GM18498 (cell line): ENCODE measurements around the gene NOVA2.
A peak's percentile ranks its signal among the peaks of the same experiment; 100 is the strongest.

ENCODE experiments used
- ATAC-seq: cut with Tn5 transposase; IDR thresholded peaks from one replicate; pipeline ENCODE4 v1.9.1; 2021; ENCODE audit warnings: mild to moderate bottlenecking, moderate library complexity; ENCODE audit not compliant: unreplicated experiment

Gene NOVA2

DNA sequence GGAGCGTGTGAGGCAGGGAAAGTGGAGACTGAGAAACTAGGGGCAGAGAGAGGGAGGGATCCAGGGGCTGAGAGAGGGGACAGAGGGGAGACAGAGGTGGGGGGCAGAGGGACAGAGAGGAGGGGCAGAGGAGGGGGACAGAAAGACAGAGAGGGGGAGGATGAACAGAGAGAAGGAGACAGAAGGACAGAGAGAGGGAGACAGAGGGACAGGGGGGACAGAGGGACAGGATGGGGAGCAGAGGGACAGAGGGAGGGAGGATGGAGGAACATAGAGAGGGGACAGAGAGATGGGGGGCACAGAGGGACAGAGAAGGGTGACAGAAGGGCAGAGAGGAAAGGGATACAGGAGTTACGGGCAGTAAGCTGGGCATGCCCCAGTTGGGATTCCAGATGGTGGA, 44.4 kb downstream of the NOVA2 start:
- ATAC-seq: no peak

DNA sequence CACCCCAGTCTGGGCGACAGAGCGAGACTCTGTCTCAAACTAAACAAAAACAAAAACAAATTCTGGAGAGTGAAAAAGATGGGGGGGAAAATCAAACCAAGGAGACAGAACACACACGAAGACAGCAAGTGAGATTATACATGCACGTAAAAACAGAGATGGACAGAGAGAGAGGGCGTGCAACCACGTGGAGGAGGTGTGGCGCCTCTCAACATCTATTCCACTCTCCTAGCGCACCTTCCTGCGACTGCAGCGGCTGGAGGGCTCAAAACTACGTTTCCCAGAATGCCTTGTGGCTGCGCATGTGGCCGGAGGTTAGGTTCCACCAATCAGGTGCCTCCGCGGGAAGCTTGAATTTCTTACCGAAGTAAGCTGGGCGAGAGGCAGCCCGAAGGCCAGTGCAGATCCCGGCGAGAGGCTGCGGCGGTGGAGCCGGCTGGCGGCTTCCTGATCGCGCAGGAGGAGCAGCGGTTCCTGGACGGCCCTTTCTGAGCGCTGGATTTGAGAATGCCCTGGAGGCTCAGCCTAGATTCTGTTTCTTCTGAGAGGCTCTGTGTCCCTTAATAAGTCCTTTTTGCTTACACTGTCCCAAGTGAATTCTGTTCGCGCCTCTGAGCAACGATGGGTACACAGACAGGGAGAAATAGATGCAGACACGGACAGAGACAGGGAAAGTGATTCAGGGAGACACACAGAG, 46.0 kb downstream of the NOVA2 start:
- ATAC-seq: peak; percentile 82

DNA sequence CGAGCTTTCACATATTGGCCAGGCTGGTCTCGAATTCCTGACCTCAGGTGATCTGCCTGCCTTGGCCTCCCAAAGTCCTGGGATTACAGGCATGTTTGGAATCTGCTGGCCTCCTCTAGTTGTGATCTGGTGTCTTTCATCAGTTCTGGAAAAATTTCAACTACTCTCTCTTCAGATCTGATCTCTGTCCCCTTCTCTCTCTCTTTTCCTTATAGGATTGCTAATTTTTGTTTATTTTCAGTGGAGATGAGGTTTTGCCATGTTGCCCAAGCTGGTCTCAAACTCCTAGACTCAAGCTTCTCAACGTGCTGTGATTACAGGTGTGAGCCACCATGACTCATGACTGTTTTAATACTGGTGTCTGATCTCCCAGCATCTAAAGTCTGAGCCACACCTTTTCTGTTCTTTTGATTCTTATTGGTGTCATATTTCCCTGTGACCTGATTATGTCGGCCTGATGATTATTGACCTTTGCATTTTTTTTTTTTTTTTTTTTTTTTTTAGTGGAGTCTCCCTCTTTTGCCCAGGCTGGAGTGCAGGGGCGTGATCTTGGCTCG, 48.7 kb downstream of the NOVA2 start:
- no peak for ATAC-seq

DNA sequence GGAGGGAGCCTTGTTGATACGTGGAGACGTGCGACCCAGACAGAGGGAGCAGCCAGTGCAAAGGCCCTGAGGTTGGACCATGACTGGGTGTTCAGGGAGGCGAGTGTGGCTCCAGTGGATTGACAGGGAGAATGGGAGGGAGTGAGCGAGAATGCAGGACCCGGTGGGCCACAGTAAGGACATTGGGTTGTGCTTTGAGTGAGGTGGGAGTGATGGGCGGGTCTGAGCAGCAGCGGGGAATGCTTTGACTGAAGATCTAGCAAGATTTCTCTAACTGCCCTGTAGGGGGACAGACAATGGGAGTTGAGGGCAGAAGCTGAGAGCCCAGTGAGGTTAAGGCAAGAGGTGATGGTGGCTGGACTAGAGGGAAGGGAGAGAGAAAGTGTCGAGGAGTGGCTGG, 51.4 kb downstream of the NOVA2 start:
- ATAC-seq: no peak

DNA sequence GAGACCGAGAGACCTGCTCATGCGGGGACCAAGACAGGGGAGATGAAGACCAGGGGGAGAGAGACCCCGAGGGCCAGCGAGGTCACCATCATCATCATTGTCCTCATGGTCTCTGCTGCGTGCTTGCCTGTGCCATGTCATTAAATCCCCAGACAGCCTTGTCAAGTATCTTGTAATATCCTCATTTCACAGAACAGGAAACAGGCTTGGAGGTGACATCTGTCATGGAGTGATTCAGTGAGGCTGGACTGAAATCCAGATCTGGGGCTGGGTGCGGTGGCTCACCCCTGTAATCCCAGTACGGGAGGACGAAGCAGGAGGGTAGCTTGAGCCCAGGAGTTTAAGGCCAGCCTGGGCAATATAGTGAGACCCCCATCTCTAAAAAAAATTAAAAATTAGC, 53.2 kb downstream of the NOVA2 start:
- no peak for ATAC-seq

DNA sequence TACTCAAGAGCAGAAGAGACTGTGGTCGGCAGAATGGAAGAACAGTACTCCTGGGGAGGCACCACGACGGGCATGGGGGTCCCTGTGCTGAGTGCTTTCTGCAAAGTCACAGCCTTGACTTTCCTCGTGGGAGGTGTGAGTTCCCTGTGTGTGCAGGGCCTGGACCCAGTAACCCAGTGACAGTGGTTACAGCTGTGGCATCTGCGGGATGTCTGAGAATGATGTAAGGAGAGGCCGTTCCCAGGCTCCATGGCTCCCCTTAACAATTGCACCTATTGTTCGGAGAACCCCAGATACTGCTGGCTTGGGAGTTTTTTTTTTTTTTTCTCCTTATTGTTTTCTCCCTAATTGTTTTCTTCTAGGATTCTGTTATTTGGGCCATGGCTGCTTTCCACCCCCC, 54.0 kb downstream of the NOVA2 start:
- no peak for ATAC-seq

DNA sequence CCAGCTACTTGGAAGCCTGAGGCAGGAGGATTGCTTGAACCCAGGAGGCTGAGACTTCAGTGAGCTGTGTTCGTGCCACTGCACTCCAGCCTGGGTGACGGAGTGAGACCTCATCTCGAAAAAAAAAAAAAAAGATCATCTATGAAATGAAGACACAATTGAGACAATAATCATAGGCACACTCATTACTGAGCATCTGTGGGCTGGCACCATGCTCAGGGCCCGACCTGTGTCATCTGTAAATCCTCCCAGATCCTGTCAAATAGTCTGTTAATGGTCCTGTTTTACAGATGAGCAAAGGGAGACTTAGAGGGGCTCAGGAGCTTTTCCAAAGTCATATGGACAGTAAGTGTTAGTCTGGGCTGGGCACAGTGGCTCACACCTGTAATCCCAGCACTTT, 54.9 kb downstream of the NOVA2 start:
- no peak for ATAC-seq

DNA sequence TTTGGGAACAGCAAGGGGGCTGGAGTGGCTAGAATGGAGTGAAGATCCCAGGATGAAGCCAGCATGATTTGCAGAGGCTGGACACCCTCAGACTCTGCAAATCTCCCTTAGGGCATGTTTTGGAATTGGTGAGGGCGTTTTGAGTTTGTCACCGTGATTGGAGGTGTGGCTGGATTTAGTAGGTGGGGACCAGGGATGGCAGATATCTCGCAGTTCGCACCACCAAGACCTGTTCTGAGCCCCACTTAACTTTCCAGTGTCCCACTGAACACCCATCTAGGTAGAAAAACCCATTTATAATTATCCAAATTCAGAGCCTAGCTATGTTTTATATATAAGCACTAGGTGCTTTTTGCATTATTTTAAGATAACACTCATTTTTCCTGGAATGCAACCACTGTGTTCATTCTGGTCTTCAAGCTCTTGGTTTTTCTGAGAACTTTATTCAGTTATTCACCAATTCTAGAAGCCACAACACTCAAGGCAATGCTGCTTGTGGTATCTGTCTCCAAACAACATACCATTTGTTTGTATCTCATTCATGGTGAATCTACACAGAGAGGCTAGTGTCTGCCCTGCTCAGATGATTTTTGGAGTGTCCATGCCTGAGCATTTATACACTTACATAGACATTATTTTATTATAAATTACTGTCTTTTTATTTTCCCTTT, 56.1 kb downstream of the NOVA2 start:
- no peak for ATAC-seq

DNA sequence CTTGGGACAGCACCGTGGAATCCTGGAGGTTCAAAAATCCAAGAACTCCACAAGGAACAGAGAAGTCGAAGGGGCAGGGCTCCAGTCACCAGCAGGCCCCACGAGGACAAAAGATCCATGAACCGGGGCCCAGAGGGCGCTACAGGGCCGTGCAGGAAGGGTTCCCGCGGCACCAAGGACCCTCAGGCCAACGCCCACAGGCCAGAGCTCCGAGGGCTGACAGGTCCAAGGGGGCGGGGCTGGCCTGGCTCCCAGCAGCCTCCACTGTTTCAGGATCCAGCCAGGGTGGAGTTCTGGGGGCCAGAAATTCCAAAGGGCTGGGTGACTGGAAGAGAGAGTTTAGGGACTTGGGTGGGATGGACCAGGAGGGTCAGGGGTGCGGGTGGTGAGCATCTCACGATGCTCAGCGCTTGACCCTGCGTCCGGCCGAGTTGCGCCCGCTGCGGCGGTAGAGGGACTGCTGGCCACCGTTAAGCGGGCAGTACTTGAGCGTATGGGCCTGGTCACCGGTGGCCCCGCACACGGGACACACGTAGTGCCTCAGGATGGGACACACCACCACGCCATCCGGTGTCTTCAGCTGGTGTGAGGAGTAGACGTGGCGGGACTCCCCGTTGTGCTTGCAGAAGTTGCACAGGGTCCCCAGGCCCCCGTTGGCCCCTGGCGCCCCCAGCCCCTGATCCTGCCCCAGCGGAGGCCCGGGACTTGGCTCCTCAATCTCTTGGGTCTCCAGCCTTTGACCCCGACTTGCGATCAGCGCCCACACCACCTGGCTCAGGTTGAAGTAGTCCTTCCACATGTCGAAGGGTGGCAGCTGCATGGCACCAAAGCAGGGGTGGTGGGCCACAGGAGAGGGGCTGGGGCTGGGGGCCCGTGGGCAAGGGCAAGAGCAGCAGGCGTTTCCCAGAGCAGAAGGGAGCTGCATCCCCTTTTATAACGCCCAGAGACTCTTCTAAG, 59.5 kb downstream of the NOVA2 start, which contains the start of gene NANOS2:
Gene NANOS2 (minus strand): TSS at position 905 of the 957 bp plus-strand sequence. CDS start 85 bp downstream, at position 820.
- ATAC-seq: no peak

DNA sequence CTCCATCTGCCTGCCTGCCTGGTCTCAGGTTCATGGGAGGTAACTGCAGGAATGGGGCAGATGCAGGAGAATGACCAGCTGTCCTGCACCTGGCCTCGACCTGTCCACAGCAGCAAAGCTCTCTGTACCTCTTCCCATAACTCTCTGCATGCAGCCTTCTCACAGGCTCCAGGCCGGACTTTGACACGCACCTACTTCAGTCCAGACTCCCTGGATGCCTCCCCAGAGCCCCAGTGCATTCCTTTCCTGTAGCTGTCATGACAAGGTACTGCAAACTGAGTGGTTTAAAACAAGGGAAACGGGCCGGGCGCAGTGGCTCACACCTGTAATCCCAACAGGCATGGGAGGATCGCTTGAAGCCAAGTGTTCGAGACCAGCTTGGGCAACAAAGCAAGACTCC, 62.4 kb downstream of the NOVA2 start:
- ATAC-seq: no peak

DNA sequence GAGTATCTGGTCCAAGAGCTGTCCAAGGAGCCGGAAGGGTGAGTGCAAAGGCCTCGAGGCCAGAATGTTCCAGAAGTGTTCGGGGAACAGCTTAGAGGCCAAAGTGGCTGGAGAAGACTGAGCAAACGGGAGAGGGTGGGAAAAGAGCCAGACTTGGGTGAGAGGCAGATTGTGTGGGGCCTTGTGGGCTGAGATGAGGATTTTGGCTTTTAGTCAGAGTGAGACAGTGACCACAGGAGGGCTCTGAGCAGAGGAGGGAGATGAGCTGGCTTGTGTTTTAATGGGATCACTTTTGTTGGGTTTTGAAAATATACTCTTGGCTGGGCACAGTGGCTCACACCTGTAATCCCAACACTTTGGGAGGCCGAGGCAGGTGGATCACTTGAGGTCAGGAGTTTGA, 64.7 kb downstream of the NOVA2 start:
- ATAC-seq: no peak

DNA sequence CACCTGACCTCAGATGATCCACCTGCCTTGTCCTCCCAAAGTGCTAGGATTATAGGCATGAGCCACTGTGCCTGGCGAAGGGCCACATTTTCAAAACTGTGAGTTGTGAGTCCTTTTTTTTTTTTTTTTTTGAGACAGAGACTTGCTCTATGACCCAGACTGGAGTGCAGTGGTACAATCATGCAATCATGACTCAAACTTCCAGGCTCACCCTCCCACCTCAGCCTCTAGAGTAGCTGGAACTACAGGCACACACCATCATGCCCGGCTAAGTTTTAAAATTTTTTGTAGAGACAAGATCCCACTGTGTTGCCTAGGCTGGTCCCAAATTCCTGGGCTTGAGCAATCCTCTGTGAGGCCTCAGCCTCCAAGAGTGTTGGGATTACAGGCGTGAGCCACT, 67.4 kb downstream of the NOVA2 start:
- no peak for ATAC-seq

DNA sequence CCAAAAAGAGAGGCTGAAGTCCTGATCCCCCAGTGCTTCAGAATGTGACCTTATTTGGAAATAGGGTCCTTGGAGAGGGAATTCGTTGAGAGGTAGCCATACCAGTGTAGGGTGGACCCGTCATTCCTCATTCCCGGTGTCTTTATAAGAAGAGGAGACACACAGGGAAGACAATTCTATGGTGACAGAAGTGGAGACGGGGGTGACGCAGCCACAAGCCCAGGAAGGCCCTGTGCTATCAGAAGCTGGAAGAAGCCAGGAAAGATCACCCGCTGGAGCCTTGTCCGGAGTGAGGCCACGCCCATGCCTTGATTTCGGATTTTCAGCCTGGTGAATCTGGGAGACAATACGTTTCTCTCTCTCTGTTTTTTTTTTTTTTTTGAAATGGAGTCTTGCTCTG, 68.7 kb downstream of the NOVA2 start:
- no peak for ATAC-seq

DNA sequence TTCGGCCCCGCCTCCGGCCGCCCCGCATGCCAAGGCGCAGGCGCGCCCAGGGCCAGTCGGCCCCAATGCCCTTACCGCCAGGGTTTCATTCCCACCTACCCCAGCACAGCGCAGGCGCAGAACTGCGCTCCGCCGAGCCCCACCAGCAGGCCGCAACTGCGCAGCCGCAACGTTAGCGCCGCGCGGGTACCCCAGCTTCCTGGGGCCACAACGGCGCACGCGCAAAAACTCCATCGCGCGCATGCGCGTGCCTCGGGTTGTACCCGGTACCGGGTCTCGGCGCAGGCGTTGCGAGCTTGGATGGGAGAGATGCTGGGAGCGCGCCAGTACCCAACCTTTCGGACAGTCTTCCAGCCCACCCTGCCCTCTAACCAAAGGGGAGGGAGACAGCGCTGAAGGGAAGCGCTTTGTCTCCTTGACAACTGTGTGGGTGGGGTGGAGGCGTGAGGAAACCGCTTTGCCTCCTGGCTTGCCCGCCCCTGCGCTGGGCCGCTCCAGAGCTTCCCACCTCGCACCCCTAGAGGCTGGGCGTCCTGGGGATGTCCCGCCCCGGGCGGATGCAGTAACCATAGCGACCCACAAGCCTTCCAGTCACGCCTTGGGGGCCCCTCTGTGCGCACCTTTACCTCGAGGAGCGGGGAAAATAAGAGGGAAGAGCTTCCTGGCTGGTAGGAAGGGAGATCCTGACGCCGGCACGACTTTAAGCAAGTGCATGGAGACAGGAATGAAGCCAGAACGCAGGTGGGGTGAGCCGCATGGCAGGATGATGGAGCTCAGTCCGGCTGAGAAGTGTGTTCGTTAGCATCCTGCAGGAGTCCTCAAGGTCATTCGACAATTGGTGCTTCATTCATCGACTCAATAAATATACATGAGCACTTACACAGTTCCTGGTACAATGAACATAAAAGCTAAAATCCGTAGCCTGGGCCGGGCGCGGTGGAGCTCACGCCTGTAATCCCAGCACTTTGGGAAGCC, 70.7 kb downstream of the NOVA2 start:
- ATAC-seq: peak; percentile 85

DNA sequence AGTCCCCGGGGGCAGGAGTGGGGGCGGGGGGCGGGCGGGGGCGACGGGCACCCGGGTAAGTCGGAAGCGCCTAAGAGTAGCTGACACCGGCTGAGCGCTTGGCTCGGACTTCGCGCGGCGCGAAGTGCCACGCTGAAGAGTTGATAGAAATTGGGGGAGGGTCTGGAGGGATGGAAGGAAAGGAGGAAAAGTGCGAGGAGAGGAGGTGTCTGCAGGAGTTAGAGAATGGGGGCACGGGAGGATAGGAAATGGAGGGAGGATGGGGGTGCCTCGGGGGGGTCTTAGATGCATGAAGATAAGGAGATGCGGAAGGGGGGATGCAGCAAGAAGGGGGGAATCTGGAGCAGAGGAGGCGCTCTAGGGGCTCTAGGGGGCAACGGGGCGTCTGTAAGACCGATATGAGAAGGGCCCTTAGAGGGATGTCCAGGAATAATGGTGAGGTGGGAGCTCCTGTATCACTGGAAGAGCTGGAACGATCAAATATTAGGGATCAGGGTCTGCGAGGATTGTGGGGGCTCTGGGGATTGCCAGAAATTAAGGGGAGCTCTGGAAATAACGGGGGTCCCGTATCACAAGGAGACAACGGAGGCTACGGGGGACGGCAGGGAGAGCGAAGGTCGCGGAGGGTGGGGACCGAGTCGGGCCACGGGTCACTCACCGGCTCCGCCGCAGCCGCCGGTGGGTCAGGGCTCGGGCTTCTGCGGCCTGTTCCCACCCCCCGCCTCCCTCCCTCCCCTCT, 71.6 kb downstream of the NOVA2 start, which contains the start of gene MYPOP:
Gene MYPOP (minus strand): TSS at position 702 of the 739 bp plus-strand sequence. CDS start 840 bp downstream, outside the sequence.
- ATAC-seq: no peak

DNA sequence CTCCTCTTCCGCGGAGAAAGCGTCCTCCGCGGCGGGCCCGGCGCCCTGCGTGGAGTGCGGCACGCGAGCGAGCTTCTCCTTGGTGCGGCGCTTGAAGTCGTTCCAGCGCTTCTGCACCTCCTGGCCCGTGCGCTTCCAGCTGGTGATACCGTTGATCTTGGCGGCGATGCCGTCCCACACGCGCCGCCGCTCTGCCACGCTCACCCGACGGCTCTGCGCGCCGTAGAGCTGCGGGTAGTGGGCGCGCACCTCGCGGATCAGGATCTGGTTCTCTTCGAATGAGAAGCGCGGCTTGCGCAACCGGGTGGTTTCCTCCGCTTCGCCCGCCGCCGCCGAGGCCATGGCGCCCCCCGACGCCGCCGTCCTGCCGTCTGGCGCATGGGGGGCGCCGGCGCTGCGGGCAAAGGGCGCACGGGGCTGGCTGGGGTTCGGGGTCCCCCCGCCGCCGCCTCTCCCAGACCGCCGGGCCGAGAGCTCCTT, 72.2 kb downstream of the NOVA2 start:
- no peak for ATAC-seq

DNA sequence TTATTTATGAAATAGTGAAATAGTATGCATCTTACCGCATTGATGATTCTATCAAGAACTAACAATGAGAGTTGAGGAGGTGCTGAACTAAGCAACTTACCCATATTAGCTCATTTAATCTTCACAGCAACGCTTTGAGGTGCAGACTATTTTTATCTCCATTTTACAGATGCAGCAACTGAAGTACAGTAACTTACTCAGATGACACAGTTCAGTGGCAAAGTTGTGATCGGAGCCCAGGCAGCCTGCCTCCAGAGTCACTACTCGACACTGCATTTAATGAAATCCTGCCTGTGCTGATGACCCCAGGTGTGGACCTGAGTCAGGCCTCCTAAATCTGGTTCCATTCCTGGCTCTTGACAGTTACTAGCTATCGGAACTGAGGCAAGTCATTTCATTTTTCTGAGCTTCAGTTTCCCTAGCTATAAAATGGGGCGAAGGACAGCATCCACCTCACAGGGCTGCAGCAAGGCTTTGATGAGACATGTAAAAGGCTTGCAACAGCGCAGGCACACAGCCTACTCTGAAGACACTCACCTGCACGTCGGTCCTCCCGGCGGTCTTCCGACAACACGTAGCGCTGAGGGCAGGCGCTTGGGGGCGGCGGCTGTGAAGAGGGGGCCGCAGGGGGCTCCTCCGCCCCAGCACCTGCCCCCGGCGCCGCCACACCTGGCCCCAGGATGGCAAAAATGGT, 72.8 kb downstream of the NOVA2 start:
- no peak for ATAC-seq

DNA sequence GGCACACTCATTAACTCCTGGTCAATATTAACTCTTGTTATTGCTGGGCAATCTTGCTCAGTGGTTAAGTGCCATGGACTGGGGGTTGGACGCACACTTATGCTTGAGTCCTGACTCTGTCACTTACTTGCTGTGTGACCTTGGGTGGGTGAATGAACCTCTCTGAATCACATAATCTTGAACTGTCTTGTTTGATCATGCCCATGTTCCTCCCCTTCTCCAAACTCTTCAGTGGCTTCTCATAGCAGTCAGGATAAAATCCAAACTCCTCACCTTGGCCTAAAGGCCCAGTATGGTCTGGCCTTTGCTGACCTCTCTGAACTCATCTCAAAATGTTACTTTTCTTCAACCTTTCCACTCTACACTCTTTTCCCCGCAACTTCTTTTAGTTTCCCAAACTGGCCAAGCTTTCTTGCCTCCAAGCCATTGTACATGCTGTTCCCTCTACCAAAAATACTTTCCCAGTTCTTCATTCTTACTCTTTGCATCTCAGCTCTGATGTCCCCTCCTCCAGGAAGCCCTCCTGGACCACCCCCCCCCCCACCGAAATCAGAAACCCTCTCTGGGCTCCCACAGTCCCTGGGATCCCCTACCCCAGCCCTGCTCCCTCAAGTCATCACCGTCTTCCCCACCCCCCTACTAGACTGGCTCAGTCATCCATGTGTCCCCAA, 73.6 kb downstream of the NOVA2 start:
- no peak for ATAC-seq
